ENCODE results near the gene ITGA3.

- TF ChIP-seq CTCF (IDR thresholded peaks at IDR 0.05) (no peak), POLR2A (IDR thresholded peaks at IDR 0.05) (no peak)
Observed at GRCh38 chr17:50044483-50044882, 11.4 kb upstream of the ITGA3 start.
